ENCODE measurements around the gene LRCH3.
"Not testable (repeated sequence)": the region's sequence is repeated elsewhere in the genome, so short reads cannot be mapped to it uniquely, and the experiment has no call there.

LRCH3 gene

DNA sequence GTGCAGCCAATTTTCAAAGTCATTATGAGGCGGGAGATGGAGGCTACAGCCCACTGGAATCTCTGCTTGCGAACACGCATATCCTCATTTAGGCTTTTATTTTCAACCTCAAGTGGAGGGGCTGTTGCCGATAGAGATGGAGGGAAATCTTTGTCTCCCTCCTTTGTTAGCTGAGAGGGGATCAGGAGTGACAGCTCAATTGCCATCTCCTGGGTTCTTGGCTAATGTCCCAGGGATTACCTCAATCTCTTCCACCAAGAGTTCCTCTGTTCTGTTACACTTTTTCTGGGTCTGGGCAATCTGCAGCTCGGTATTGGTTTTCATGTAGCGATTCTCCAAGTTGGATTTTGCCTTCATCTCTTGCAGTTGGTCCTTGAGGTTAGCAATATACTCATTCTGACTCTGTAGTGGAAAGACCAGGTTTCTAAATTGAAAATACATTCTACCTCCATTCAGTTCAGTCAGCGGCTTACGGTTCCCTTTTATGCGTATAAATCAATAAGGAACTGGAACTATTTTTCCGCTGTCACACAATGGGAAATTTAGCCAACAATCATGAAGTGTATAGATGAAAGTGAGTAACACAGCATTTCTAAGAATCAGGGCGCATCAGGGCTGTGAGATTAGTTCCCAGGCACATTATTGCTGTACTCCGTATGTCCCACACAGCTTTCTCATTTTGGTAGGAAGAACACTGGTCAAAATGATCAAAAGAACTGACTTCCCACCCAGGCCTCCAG, 122.8 kb downstream of the LRCH3 start:
- CTCF ChIA-PET: no interaction called here
- no peak for DNase-seq
- WGBS (ENCODE audit: insufficient coverage): 98% methylated on average over 9 of the region's 12 CpGs

DNA sequence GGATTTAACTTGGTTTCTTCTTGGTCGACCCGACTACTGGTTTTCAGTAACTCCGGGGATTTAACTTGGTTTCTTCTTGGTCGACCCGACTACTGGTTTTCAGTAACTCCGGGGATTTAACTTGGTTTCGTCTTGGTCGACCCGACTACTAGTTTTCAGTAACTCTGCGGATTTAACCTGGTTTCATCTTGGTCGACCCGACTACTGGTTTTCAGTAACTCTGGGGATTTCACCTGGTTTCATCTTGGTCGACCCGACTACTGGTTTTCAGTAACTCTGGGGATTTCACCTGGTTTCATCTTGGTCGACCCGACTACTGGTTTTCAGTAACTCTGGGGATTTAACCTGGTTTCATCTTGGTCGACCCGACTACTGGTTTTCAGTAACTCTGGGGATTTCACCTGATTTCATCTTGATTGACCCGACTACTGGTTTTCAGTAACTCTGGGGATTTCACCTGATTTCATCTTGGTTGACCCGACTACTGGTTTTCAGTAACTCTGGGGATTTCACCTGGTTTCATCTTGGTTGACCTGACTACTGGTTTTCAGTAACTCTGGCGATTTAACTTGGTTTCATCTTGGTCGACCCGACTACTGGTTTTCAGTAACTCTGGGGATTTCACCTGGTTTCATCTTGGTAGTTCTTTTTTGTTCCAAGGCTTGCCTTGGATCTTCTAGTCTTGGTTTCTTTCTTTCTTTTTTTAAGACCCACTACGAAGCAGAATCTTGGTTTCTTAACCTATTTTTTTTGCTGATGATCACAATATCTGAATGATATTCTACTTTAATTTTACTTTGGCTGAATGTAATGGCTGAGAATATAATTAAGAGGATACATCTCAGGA, 130.6 kb downstream of the LRCH3 start:
- H3K27me3 ChIP-seq (replicated peaks in 2 of 5; ENCODE audit: control insufficient read depth in 4 of 5, insufficient read depth in 5 of 5, low read length in 4 of 5); DNase-seq; H3K9me3 ChIP-seq (ENCODE audit: control extremely low read depth in 1 of 5, control insufficient read depth in 4 of 5, insufficient read depth in 2 of 5, low read depth in 1 of 5, low read length in 4 of 5); H3K4me3 ChIP-seq (ENCODE audit: control insufficient read depth in 1 of 7, extremely low read depth in 1 of 7, insufficient read depth in 4 of 7, low read depth in 2 of 7, low read length in 6 of 7); H3K36me3 ChIP-seq (ENCODE audit: control insufficient read depth in 4 of 4, insufficient read depth in 4 of 4, low read length in 3 of 4); H3K27ac ChIP-seq (ENCODE audit: insufficient read depth in 1 of 2, low read depth in 1 of 2, low read length in 2 of 2, poor library complexity in 1 of 2, severe bottlenecking in 2 of 2); H3K4me1 ChIP-seq (ENCODE audit: control extremely low read depth in 1 of 4, control insufficient read depth in 4 of 4, insufficient read depth in 4 of 4, low read length in 3 of 4); CTCF ChIA-PET; POLR2A ChIA-PET: not testable (repeated sequence)
- 90% methylated on average over 20 of the region's 24 CpGs for WGBS (ENCODE audit: insufficient coverage)

More for the DNA sequence above, 122.8 kb downstream of the LRCH3 start:
- H3K4me3 ChIP-seq (ENCODE audit: control insufficient read depth in 1 of 7, extremely low read depth in 1 of 7, insufficient read depth in 4 of 7, low read depth in 2 of 7, low read length in 6 of 7): no peak overlapping the region
- no peaks in the 10 kb centered on the region for H3K9me3 ChIP-seq (ENCODE audit: control extremely low read depth in 1 of 5, control insufficient read depth in 4 of 5, insufficient read depth in 2 of 5, low read depth in 1 of 5, low read length in 4 of 5)
- H3K27me3 ChIP-seq (replicated peaks in 2 of 5; ENCODE audit: control insufficient read depth in 4 of 5, insufficient read depth in 5 of 5, low read length in 4 of 5): no peaks in the 10 kb centered on the region
- H3K36me3 ChIP-seq (ENCODE audit: control insufficient read depth in 4 of 4, insufficient read depth in 4 of 4, low read length in 3 of 4): peaks cover 0 to 5% (median 0%) of the 10 kb centered on the region in 4 experiments
- H3K4me1 ChIP-seq (ENCODE audit: control extremely low read depth in 1 of 4, control insufficient read depth in 4 of 4, insufficient read depth in 4 of 4, low read length in 3 of 4): no peaks in the 10 kb centered on the region
- no peak overlapping the region for H3K27ac ChIP-seq (ENCODE audit: insufficient read depth in 1 of 2, low read depth in 1 of 2, low read length in 2 of 2, poor library complexity in 1 of 2, severe bottlenecking in 2 of 2)
- POLR2A ChIA-PET: no interaction called here

DNA sequence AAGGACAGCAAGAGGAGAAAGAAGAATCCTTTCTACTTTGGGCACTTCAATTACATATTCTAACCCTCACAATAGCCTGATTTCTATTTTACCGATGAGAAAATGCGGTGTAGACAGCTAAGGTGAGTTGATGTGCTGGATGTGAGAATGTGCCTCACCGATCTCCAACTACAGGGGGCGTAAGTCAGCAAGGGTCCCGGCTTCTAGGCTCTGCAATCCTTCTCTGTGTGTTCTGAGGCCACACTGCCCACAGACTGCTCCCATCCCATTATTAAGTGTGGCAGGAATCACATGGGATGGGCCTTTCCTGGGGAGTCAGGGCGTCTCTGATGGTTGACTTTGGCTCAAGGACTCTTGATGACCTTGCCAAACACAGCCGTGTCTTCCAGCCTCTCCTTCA, 135.4 kb downstream of the LRCH3 start:
- Histone ChIP-seq H3K4me3 (ENCODE audit: control insufficient read depth in 1 of 7, extremely low read depth in 1 of 7, insufficient read depth in 4 of 7, low read depth in 2 of 7, low read length in 6 of 7) (no peak overlapping the region), H3K4me1 (ENCODE audit: control extremely low read depth in 1 of 4, control insufficient read depth in 4 of 4, insufficient read depth in 4 of 4, low read length in 3 of 4) (no peaks in the 10 kb centered on the region), H3K9me3 (ENCODE audit: control extremely low read depth in 1 of 5, control insufficient read depth in 4 of 5, insufficient read depth in 2 of 5, low read depth in 1 of 5, low read length in 4 of 5) (peaks cover 0 to 3% (median 0%) of the 10 kb centered on the region in 5 experiments), H3K36me3 (ENCODE audit: control insufficient read depth in 4 of 4, insufficient read depth in 4 of 4, low read length in 3 of 4) (peaks cover 0 to 5% (median under 1%) of the 10 kb centered on the region in 4 experiments), H3K27me3 (replicated peaks in 2 of 5; ENCODE audit: control insufficient read depth in 4 of 5, insufficient read depth in 5 of 5, low read length in 4 of 5) (no peaks in the 10 kb centered on the region), H3K27ac (ENCODE audit: insufficient read depth in 1 of 2, low read depth in 1 of 2, low read length in 2 of 2, poor library complexity in 1 of 2, severe bottlenecking in 2 of 2) (no peak overlapping the region)
- DNase-seq: no peak
- POLR2A ChIA-PET: no interaction called here
- 95% methylated on average over 6 of the region's 7 CpGs for WGBS (ENCODE audit: insufficient coverage)
- CTCF ChIA-PET: interaction anchor here (0.8 to 2.1 kb wide), 2 partner anchors 9 to 17 kb away, joined by 3 to 4 read pairs; no protein-coding TSS in a partner anchor

DNA sequence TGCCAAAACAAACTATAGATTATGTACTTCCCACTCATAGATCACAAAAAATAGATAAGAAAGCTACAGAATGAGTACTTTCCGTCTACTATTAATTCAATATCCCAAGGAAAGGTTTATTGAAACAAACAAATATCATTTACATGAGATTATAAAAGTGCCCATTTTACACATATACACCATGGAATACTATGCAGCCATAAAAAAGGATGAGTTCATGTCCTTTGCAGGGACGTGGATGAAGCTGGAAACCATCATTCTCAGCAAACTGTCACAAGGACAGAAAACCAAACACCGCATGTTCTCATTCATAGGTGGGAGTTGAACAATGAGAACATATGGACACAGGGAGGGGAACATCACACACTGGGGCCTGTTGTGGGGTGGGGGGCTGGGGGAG, 136.5 kb downstream of the LRCH3 start:
- H3K27ac ChIP-seq (ENCODE audit: insufficient read depth in 1 of 2, low read depth in 1 of 2, low read length in 2 of 2, poor library complexity in 1 of 2, severe bottlenecking in 2 of 2); H3K27me3 ChIP-seq (replicated peaks in 2 of 5; ENCODE audit: control insufficient read depth in 4 of 5, insufficient read depth in 5 of 5, low read length in 4 of 5); H3K4me1 ChIP-seq (ENCODE audit: control extremely low read depth in 1 of 4, control insufficient read depth in 4 of 4, insufficient read depth in 4 of 4, low read length in 3 of 4); H3K36me3 ChIP-seq (ENCODE audit: control insufficient read depth in 4 of 4, insufficient read depth in 4 of 4, low read length in 3 of 4); POLR2A ChIA-PET; DNase-seq; H3K4me3 ChIP-seq (ENCODE audit: control insufficient read depth in 1 of 7, extremely low read depth in 1 of 7, insufficient read depth in 4 of 7, low read depth in 2 of 7, low read length in 6 of 7); H3K9me3 ChIP-seq (ENCODE audit: control extremely low read depth in 1 of 5, control insufficient read depth in 4 of 5, insufficient read depth in 2 of 5, low read depth in 1 of 5, low read length in 4 of 5): not testable (repeated sequence)
- CTCF ChIA-PET: interaction anchor here (1.9 to 2.1 kb wide), 2 partner anchors 11 to 15 kb away, joined by 4 to 5 read pairs; no protein-coding TSS in a partner anchor
- WGBS (ENCODE audit: insufficient coverage): 100% methylated on average over 1 of the region's 3 CpGs

DNA sequence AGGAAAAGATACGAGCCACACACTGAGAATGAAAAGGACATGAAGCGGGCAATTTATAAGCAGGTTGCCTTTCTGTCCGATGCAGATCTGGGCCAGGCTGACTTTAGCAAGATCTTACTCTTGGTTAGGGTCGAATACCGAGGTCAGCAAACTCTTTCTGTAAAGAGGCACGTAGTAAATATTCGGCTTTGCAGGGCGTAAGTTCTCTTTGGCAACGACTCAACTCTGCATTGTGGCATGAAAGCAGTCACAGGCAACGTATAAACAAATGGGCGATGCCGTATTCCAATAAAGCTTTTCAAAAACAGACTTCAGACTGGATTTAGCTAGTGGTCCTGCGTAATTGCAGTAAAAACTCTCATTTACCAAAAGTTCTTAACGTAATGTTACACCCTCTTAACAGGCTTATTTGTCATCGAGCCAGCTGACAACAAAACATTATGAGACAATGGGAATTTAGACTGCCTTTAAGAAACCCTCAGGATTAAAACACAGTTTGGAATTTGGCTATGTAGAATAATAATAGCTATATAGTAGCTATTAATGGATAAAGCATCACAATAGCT, 145.8 kb downstream of the LRCH3 start:
- POLR2A ChIA-PET: no interaction called here
- WGBS (ENCODE audit: insufficient coverage): over 99% methylated on average over 14 of the region's 15 CpGs

More for the DNA sequence above, 145.8 kb downstream of the LRCH3 start:
- CTCF ChIA-PET: interaction anchor here (0.8 to 2.3 kb wide), 3 partner anchors 18 to 33 kb away, joined by 3 to 8 read pairs (median 4); no protein-coding TSS in a partner anchor
- H3K27ac ChIP-seq (ENCODE audit: insufficient read depth in 1 of 2, low read depth in 1 of 2, low read length in 2 of 2, poor library complexity in 1 of 2, severe bottlenecking in 2 of 2): no peak overlapping the region
- no peak for DNase-seq
- no peaks in the 10 kb centered on the region for H3K36me3 ChIP-seq (ENCODE audit: control insufficient read depth in 4 of 4, insufficient read depth in 4 of 4, low read length in 3 of 4)
- no peaks in the 10 kb centered on the region for H3K9me3 ChIP-seq (ENCODE audit: control extremely low read depth in 1 of 5, control insufficient read depth in 4 of 5, insufficient read depth in 2 of 5, low read depth in 1 of 5, low read length in 4 of 5)
- H3K4me3 ChIP-seq (ENCODE audit: control insufficient read depth in 1 of 7, extremely low read depth in 1 of 7, insufficient read depth in 4 of 7, low read depth in 2 of 7, low read length in 6 of 7): no peak overlapping the region
- H3K4me1 ChIP-seq (ENCODE audit: control extremely low read depth in 1 of 4, control insufficient read depth in 4 of 4, insufficient read depth in 4 of 4, low read length in 3 of 4): no peaks in the 10 kb centered on the region
- H3K27me3 ChIP-seq (replicated peaks in 2 of 5; ENCODE audit: control insufficient read depth in 4 of 5, insufficient read depth in 5 of 5, low read length in 4 of 5): no peaks in the 10 kb centered on the region
